K562 (cell line): ENCODE measurements around the gene FSCN2. TPM values are rescaled to one million over a fixed set of nuclear protein-coding genes. Genes with fewer than 3 reads are reported as not detected.

Source experiments
- ATAC-seq: fragments of 200-7000 bp; cut with Tn5 transposase; 3 replicates; pipeline ENCODE4 v1.9.1; 2020; ENCODE audit warnings: moderate library complexity
- BruUV-seq: library from RNA; stranded (reverse); fragments of 400-500 nt; replicated peaks from 2 replicates; lab custom pipeline; 2021; lab: Mats Ljungman, UMichigan
- CTCF ChIA-PET: fragments of 300-600 bp; formaldehyde crosslinking; extraction: SDS; loops from one replicate; lab custom pipeline; 2021; ENCODE audit warnings: low intra/inter-chr PET ratio; lab: Yijun Ruan, JAX
- POLR2A ChIA-PET: fragments of 300-600, 350-650 bp; sonication (Branson Sonifier 250); formaldehyde crosslinking; extraction: SDS; loops from one replicate; lab custom pipeline; 2021; ENCODE audit warnings: antibody characterized with exemption, inconsistent platforms; lab: Yijun Ruan, JAX
- DNase-seq, 4 experiments: peaks; one replicate each; pipeline versions ENCODE4 v3.0.0 to v3.0.0-alpha.2; 2011 to 2018; ENCODE audit warnings: low spot score in 3 of 4, mixed read lengths in 3 of 4; ENCODE audit errors: extremely low read depth in 1 of 4
- FAIRE-seq: peaks from 2 replicates; lab custom pipeline; 2011; peaks lifted over from hg19 to GRCh38; lab: Jason Lieb, UNC
- H2AFZ ChIP-seq: 2 replicates; pipeline ENCODE4 v1.6.0; 2011; ENCODE audit warnings: low read depth, low read length, control low read depth, inconsistent platforms
- H3K27ac ChIP-seq: fragments of 200-600 bp; 3 replicates; pipeline ENCODE4 v1.8.0; 2011; ENCODE audit warnings: low read depth, mild to moderate bottlenecking, control low read depth, inconsistent platforms, low read length, moderate library complexity, mixed read lengths; ENCODE audit errors: extremely low read depth
- H3K27me3 ChIP-seq, 2 experiments: fragments of 300-600 bp in 1 of 2; 2 replicates in 1 of 2; 3 replicates in 1 of 2; pipeline versions ENCODE4 v1.6.0 to v1.8.0; 2011; ENCODE audit warnings: inconsistent platforms in 2 of 2, low read length in 2 of 2, mild to moderate bottlenecking in 1 of 2, mixed read lengths in 1 of 2, moderate library complexity in 1 of 2; ENCODE audit not compliant: control insufficient read depth in 2 of 2, insufficient read depth in 2 of 2
- H3K36me3 ChIP-seq: fragments of 300-600 bp; 3 replicates; pipeline ENCODE4 v1.8.0; 2011; ENCODE audit warnings: mild to moderate bottlenecking, low read length, inconsistent platforms; ENCODE audit not compliant: control insufficient read depth, insufficient read depth
- H3K4me1 ChIP-seq, 2 experiments: fragments of 200-600 bp in 1 of 2; replicated peaks in 1 of 2; 2 replicates in 1 of 2; 3 replicates in 1 of 2; pipeline versions ENCODE4 v1.5.1 to v1.8.0; 2011; ENCODE audit warnings: inconsistent platforms in 2 of 2, low read length in 2 of 2, mild to moderate bottlenecking in 1 of 2, mixed read lengths in 1 of 2, moderate library complexity in 1 of 2; ENCODE audit not compliant: control insufficient read depth in 2 of 2, insufficient read depth in 2 of 2
- H3K4me2 ChIP-seq: 2 replicates; pipeline ENCODE4 v1.6.1; 2011; ENCODE audit warnings: low read length, control low read depth, inconsistent platforms, mixed read lengths; ENCODE audit not compliant: insufficient read depth
- H3K4me3 ChIP-seq: fragments of 200-600 bp; sonication (generic), shearing (Covaris generic); 2 replicates; pipeline ENCODE4 v1.5.1; 2016; ENCODE audit warnings: control low read depth, inconsistent platforms
- H3K79me2 ChIP-seq: fragments of 200-600 bp; 3 replicates; pipeline ENCODE4 v1.8.0; 2011; ENCODE audit warnings: low read length, inconsistent platforms; ENCODE audit not compliant: control insufficient read depth, insufficient read depth
- H3K9ac ChIP-seq, 2 experiments: 2 replicates each; pipeline versions ENCODE4 v1.6.0 to v1.6.1; 2011; ENCODE audit warnings: low read depth in 2 of 2, low read length in 2 of 2, control low read depth in 1 of 2, inconsistent platforms in 1 of 2, mild to moderate bottlenecking in 1 of 2, mixed read lengths in 1 of 2; ENCODE audit not compliant: insufficient read depth in 1 of 2
- H3K9me1 ChIP-seq: one replicate; pipeline ENCODE4 v1.6.0; 2011; ENCODE audit warnings: inconsistent platforms, mild to moderate bottlenecking, low read length, moderate library complexity; ENCODE audit not compliant: control insufficient read depth, insufficient read depth
- H3K9me3 ChIP-seq: replicated peaks from 2 replicates; pipeline ENCODE4 v1.5.1; 2011; ENCODE audit warnings: low read depth, low read length, inconsistent platforms; ENCODE audit not compliant: control insufficient read depth, insufficient read depth
- H4K20me1 ChIP-seq: replicated peaks from 2 replicates; pipeline ENCODE4 v1.6.1; 2011; ENCODE audit warnings: low read length, inconsistent platforms, mixed read lengths; ENCODE audit not compliant: control insufficient read depth, insufficient read depth
- CREM ChIP-seq: IDR thresholded peaks from 2 replicates; pipeline ENCODE4 v1.6.1; 2014; ENCODE audit warnings: antibody characterized with exemption, low read depth
- POLR2G ChIP-seq: fragments of 200-400 bp; formaldehyde crosslinking; IDR thresholded peaks from 2 replicates; pipeline ENCODE4 v1.6.1; 2017; ENCODE audit warnings: low read depth, mild to moderate bottlenecking, antibody characterized with exemption, low read length, moderate library complexity
- SPI1 ChIP-seq: IDR thresholded peaks from 2 replicates; pipeline ENCODE4 v1.6.1; 2011; ENCODE audit warnings: low read depth, low read length, control low read depth, borderline replicate concordance
- ZBED1 ChIP-seq: IDR thresholded peaks from 2 replicates; pipeline ENCODE4 v1.6.1; 2014
- ZC3H4 ChIP-seq: sonication (generic); formaldehyde crosslinking; IDR thresholded peaks from 2 replicates; pipeline ENCODE4 v1.9.0; 2021; ENCODE audit warnings: missing genetic modification reagents, borderline replicate concordance
- ZNF143 ChIP-seq: sonication (generic); formaldehyde crosslinking; IDR thresholded peaks from 2 replicates; pipeline ENCODE4 v1.9.0; 2022; ENCODE audit warnings: mild to moderate bottlenecking, missing genetic modification reagents
- ZNF449 ChIP-seq: fragments of 250-450 bp; sonication (Bioruptor Pico); IDR thresholded peaks from 2 replicates; pipeline ENCODE4 v1.8.0; 2022; ENCODE audit warnings: moderate library complexity, mild to moderate bottlenecking, inconsistent platforms
- ZNF780A ChIP-seq: fragments of 250-450 bp; sonication (Bioruptor Pico); IDR thresholded peaks from 2 replicates; pipeline ENCODE4 v1.5.0; 2021; ENCODE audit warnings: mild to moderate bottlenecking
- WGBS: fragments of 100-300 bp; shearing (Covaris generic); methylation state at CpG from one replicate; pipeline ENCODE4 v1.1.6; 2016; ENCODE audit warnings: low coverage, mixed read lengths; ENCODE audit not compliant: insufficient coverage; ENCODE audit errors: missing lambda C conversion rate; 5-methylcytosine and 5-hydroxymethylcytosine counted together
- in situ Hi-C: fragments of 300-500 bp; cut with MboI; formaldehyde crosslinking; loops from 4 replicates; pipeline ENCODE4 v1.15.0; 2018; ENCODE audit warnings: inconsistent platforms, mixed read lengths
- intact Hi-C: fragments of 100-400 bp; cut with micrococcal nuclease; formaldehyde crosslinking; loops from 2 replicates; pipeline ENCODE4 v1.14.2; 2022
- polyA plus RNA-seq, 8 experiments: library from polyadenylated mRNA; depleted of rRNA in 4 of 8; stranded (reverse) in 5 of 8; unstranded in 3 of 8; fragments of >200 nt; fragmentation: Nextera tagmentation in 2 of 8; fragmentation: Illumina TruSeq in 1 of 8; extraction: Ambion mirVana in 2 of 8; extraction: Trizol in 1 of 8; gene quantifications; 2 replicates each; pipeline versions ENCODE4 v1.2.1 to v1.2.3, GENCODE V29; 2011 to 2014; ENCODE audit warnings: inconsistent platforms in 1 of 8, missing spikeins in 1 of 8
- total RNA-seq, 7 experiments: library from RNA; depleted of rRNA in 6 of 7; stranded (reverse); fragments of >200 nt in 6 of 7; fragmentation: Illumina TruSeq in 2 of 7; extraction: Trizol in 2 of 7; gene quantifications; 2 replicates each; pipeline versions ENCODE4 v1.2.1 to v1.2.3, GENCODE V29; 2011 to 2021; ENCODE audit warnings: low replicate concordance in 1 of 7

Gene FSCN2
- total and polyA plus RNA-seq, 9 of the 15 experiments (the other 6 are each of a cell fraction or from before 2014, with no cell fraction given): 0.08 TPM; not detected in 8

DNA sequence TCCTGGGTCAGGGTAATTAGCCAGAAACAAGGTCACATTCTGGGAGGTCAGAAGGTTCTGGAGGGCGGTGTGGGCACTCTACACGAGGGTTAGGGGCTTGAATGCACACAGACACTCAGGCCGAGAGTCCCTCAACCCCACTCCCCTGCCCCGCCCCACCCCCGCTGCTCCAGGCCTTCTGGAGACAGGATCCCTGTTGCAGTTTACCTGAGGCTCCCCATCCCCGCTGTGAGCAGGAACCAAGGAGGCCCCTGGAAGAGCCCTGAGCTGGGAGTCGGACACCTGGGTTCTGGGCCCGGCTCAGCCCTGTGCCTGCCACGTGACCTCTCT is 11.2 kb upstream of the FSCN2 start:
- WGBS: 65% methylated on average over 7 of the region's 9 CpGs
- DNase-seq: no peak
- Histone ChIP-seq H3K9ac (peak overlapping the region in 1 of 2 experiments; percentile 74; a peak in 2 of 4 replicates), H3K79me2 (peaks cover 7% of the 10 kb centered on the region), H3K4me3 (no peak overlapping the region), H3K27ac (no peak overlapping the region), H4K20me1 (peaks cover 3% of the 10 kb centered on the region), H3K9me1 (no peaks in the 10 kb centered on the region), H3K9me3 (no peaks in the 10 kb centered on the region), H2AFZ (no peak overlapping the region), H3K4me2 (no peak overlapping the region), H3K27me3 (no peaks in the 10 kb centered on the region), H3K36me3 (peaks cover 4% of the 10 kb centered on the region; the same call in 1 of the 3 replicates), H3K4me1 (peaks cover 12 to 71% of the 10 kb centered on the region in 2 experiments; a peak in 4 of 5 replicates)
- ATAC-seq: no peak
- in situ Hi-C loops: no loop called here
- ChIA-PET POLR2A (no interaction called here), CTCF (no interaction called here)
- TF ChIP-seq ZNF780A (no peak), POLR2G (0 out of 2 replicates have a peak, but pooled peaks have one; percentile 3)
- intact Hi-C loops: no loop called here
- no peak for FAIRE-seq
- no TSS peak for BruUV-seq

DNA sequence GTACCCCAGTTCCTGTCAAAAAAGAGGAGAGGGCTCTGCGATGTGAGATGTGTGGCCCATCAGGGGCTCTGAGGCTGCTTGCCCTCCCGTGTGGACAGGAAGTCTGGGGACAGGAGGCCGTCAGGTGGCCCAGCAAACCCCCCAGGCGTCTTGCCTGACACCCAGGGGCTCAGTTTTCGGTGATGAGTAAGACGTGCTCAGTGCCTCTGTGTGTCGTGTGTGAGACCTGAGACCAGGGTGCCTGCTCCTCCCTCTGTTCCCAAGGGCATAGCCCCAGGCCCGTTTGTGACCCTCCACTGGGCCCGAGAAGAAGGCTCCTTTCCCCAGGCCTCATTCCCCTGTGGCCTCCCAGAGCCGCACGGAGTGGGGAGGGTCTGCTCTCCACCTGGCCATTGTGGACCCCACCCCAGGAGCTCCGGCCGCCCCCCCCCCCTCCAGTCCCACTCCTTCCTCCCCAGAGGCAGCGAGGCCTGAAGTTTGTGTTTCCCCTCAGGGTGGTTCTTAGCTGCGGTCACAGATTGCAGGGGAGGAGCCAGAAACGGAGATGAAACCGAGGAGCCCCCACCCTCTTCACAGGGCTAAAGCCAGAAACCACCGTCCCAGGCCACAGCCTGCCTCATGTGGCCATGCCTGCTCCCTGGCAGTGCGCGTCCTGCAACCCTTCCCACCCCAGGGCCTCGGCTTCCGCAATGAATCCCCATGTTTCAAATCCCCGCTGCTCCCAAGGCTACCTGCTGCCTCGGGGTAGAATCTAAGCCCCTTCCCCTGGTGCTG is 10.7 kb upstream of the FSCN2 start:
- no peaks in the 10 kb centered on the region for H3K36me3 ChIP-seq
- H2AFZ ChIP-seq: no peak overlapping the region
- no peak for FAIRE-seq
- H3K79me2 ChIP-seq: peaks cover 1% of the 10 kb centered on the region
- in situ Hi-C loops: no loop called here
- H3K9me1 ChIP-seq: no peaks in the 10 kb centered on the region
- CTCF ChIA-PET: no interaction called here
- no TSS peak for BruUV-seq
- TF ChIP-seq ZC3H4 (CRISPR knock-in tag): no peak
- no peak for TF ChIP-seq ZNF449 (CRISPR knock-in tag)
- TF ChIP-seq CREM: no peak
- no peak for TF ChIP-seq ZBED1
- no peak for TF ChIP-seq SPI1
- no peak for TF ChIP-seq ZNF143 (CRISPR knock-in tag)
- TF ChIP-seq, all 486 proteins: peak for 0
- ATAC-seq: no peak
- 60% methylated on average over 16 of the region's 24 CpGs for WGBS
- Histone ChIP-seq H3K4me1 (peaks cover 12 to 68% of the 10 kb centered on the region in 2 experiments; a peak in 4 of 5 replicates), H3K27me3 (no peaks in the 10 kb centered on the region), H3K27ac (no peak overlapping the region), H3K9me3 (no peaks in the 10 kb centered on the region), H4K20me1 (no peaks in the 10 kb centered on the region), H3K4me3 (no peak overlapping the region), H3K4me2 (no peak overlapping the region), H3K9ac (peak overlapping the region in 1 of 2 experiments; percentile 74; a peak in 2 of 4 replicates)
- no peak for DNase-seq
- intact Hi-C loops: no loop called here
- POLR2A ChIA-PET: interaction anchor here (0.8 to 1.3 kb wide), 2 partner anchors 28 to 35 kb away, joined by 3 to 4 read pairs; partner anchors contain the start of gene FAAP100
